ENCODE results near the gene NBEAL2. TPM values are rescaled to one million over a fixed set of nuclear protein-coding genes. Genes with fewer than 3 reads are reported as not detected.

Gene NBEAL2
- total RNA-seq, 6 experiments from 2014 or later: 8.9 to 11.7 (median 10.8) TPM

DNA sequence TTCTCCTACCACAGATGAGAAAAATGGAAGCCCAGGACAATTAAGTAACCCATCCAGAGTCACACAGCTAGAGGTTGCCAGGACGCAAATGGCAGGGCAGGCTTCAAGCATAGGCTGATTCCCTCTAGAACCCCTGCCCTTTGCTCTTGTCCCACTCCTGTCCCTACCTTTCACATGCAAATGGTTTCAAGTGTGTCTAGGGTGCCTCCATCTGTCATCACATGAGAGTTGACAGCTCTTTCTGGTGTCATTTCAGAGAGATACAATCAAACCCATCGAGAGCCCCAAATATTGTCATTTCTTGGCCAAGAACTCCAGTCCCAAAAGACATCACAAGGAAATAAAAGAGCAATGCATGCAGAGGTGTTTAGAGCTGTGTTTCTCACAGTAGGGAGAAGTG is 26.7 kb upstream of the NBEAL2 start:
- no peak overlapping the region for H3K27ac ChIP-seq
- no peak for ATAC-seq

DNA sequence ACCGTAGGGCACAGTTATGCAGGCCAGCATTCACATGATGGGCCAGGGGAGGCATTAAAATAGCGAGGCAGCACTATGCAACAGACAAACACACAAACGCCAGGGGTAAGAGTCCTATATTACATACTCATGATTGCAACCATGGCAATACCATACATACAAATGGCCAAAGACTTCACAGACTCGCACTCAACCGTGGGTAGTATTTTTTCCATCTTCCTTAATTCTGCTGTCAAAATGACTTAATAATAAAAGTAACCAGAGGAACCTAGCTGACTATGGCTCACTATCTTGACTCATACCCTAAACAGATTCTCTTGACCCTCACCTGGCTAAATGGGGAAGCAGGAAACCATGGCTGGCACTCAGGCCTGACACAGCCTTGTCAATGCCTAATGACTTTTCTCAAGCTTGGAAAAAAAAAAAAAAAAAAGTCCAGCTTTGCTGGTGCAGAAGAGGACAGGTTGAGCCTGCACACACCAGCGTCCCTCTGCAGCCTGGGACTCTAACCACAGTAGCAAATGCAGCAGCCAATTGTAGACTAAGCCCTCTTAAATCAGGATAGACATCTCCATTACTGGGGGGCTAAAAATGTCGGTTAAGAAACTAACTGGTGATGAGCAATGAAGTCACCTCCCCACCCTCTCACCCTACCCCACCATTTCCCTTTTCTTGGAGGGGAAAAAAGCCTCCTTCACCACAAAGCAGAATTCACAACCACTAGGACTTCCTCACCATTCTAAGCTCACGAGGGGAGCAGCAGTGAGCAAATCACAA is 26.0 kb upstream of the NBEAL2 start:
- TF ChIP-seq, protein P1, sequence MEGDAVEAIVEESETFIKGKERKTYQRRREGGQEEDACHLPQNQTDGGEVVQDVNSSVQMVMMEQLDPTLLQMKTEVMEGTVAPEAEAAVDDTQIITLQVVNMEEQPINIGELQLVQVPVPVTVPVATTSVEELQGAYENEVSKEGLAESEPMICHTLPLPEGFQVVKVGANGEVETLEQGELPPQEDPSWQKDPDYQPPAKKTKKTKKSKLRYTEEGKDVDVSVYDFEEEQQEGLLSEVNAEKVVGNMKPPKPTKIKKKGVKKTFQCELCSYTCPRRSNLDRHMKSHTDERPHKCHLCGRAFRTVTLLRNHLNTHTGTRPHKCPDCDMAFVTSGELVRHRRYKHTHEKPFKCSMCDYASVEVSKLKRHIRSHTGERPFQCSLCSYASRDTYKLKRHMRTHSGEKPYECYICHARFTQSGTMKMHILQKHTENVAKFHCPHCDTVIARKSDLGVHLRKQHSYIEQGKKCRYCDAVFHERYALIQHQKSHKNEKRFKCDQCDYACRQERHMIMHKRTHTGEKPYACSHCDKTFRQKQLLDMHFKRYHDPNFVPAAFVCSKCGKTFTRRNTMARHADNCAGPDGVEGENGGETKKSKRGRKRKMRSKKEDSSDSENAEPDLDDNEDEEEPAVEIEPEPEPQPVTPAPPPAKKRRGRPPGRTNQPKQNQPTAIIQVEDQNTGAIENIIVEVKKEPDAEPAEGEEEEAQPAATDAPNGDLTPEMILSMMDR (IDR thresholded peaks at IDR 0.05): no peak
- no peak for TF ChIP-seq POLR2A (IDR thresholded peaks at IDR 0.05)
- Histone ChIP-seq H3K27me3 (no peaks in the 10 kb centered on the region), H3K4me1 (peaks cover 0 to 51% (median 14%) of the 10 kb centered on the region in 4 donors), H3K4me3 (no peak overlapping the region), H3K9me3 (no peaks in the 10 kb centered on the region), H3K27ac (peak overlapping the region in 1 of 3 donors; percentile 29), H3K36me3 (no peaks in the 10 kb centered on the region)
- DNase-seq (no peak), ATAC-seq (peak in 2 of 4 donors; percentile 6 to 7)
- intact Hi-C loops (cut with DNase I): no loop called here
- WGBS (ENCODE audit: insufficient coverage, low coverage, low lambda C conversion rate, missing lambda C conversion rate): 68% methylated on average over 7 of the region's 8 CpGs

More for the DNA sequence above, 26.7 kb upstream of the NBEAL2 start:
- TF ChIP-seq POLR2A (IDR thresholded peaks at IDR 0.05): no peak
- TF ChIP-seq, protein P1 (IDR thresholded peaks at IDR 0.05): no peak
- peaks cover 0 to 52% (median 18%) of the 10 kb centered on the region in 4 donors for H3K4me1 ChIP-seq
- H3K4me3 ChIP-seq: no peak overlapping the region
- no peaks in the 10 kb centered on the region for H3K36me3 ChIP-seq
- H3K9me3 ChIP-seq: no peaks in the 10 kb centered on the region
- H3K27me3 ChIP-seq: no peaks in the 10 kb centered on the region
- 81% methylated on average over 2 of the region's 2 CpGs for WGBS (ENCODE audit: insufficient coverage, low coverage, low lambda C conversion rate, missing lambda C conversion rate)
- intact Hi-C loops (cut with DNase I): no loop called here
- DNase-seq: no peak

DNA sequence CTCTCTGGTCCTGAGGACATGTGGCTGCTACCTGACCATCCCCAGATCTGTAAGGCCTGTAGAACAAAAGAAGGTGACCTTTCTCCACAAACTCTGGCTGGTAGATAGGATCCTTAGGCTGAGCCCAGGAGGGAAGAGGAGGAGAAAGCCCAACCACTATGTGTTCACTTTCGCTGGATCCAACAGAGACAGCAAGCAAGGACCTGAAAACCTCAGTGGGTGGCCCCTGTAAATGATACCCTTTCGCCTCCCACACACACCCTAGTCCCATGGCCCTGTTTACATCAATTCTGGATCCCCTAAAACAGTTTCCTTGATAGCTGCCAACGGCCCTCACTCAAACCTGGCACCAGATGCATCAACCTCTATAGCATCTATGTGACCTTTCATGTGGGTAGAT is 25.3 kb upstream of the NBEAL2 start:
- ATAC-seq (no peak), DNase-seq (no peak)
- WGBS (ENCODE audit: insufficient coverage, low coverage, low lambda C conversion rate, missing lambda C conversion rate): 67% methylated on average over 1 of the region's 3 CpGs
- Histone ChIP-seq H3K27ac (peak overlapping the region in 1 of 3 donors; percentile 29), H3K9me3 (no peaks in the 10 kb centered on the region), H3K36me3 (no peaks in the 10 kb centered on the region), H3K4me1 (peaks cover 0 to 50% (median 7%) of the 10 kb centered on the region in 4 donors), H3K4me3 (no peak overlapping the region), H3K27me3 (no peaks in the 10 kb centered on the region)
- TF ChIP-seq POLR2A (IDR thresholded peaks at IDR 0.05): no peak
- TF ChIP-seq, protein P1 (IDR thresholded peaks at IDR 0.05): no peak
- intact Hi-C loops (cut with DNase I): no loop called here

DNA sequence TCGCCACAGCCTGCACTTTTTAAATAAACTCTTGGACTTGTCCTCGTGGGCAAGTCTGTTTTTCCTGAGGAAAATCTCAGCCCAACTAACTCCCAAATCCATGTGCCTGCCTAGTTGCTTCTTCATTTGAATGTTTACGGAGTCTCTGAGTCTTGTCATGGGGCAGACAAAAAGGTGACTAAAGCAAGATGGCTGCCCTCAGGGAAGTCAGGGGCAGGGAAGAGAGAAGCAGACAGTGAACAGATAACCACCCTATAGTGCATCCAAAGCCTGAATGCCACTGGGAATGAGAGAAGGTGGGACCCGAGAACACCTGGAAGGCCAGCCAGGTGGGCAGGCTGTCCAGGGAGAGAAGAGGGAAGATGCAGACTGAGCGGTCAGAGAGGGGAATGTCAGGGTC is 24.3 kb upstream of the NBEAL2 start:
- H3K4me3 ChIP-seq: no peak overlapping the region
- H3K36me3 ChIP-seq: no peaks in the 10 kb centered on the region
- WGBS (ENCODE audit: insufficient coverage, low coverage, low lambda C conversion rate, missing lambda C conversion rate): 80% methylated on average over 5 of the region's 5 CpGs
- no peaks in the 10 kb centered on the region for H3K27me3 ChIP-seq
- intact Hi-C loops (cut with DNase I): no loop called here
- no peak for TF ChIP-seq POLR2A (IDR thresholded peaks at IDR 0.05)
- TF ChIP-seq, protein P1 (IDR thresholded peaks at IDR 0.05): no peak
- DNase-seq (no peak), ATAC-seq (no peak)
- no peak overlapping the region for H3K27ac ChIP-seq
- H3K9me3 ChIP-seq: no peaks in the 10 kb centered on the region
- peaks cover 0 to 50% (median 6%) of the 10 kb centered on the region in 4 donors for H3K4me1 ChIP-seq

Measured in right lobe of liver (tissue), 6 donors.